ENCODE measurements around the gene FOSL2.

FOSL2 gene

DNA sequence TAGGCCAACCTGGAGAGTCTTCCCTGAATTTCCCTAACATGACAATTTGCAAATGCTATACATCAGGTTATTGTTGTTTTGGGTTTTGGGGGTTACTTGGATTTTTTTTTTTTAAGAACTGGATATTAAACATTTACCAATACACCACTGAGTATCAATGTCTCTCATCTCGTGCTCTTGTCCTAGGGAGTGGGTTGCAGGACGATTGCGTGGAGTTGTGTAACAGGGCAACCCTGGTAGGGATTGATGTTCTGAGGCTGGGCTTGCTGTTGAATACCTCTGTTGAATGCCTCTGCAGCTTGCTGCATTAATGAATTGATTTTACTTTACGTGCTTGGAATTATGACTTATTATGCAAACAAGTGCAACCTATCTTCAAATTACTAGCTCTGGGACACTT, 18.8 kb upstream of the FOSL2 start:
- Histone ChIP-seq H3K27me3 (ENCODE audit: insufficient read depth, low read length) (peaks cover 3% of the 10 kb centered on the region; the same call in 1 of the 2 replicates), H3K79me2 (ENCODE audit: insufficient read depth, low read length) (no peaks in the 10 kb centered on the region), H3K4me2 (ENCODE audit: low read length) (no peak overlapping the region), H2AFZ (ENCODE audit: low read length) (no peak overlapping the region), H3F3A (ENCODE audit: insufficient read depth, low read length) (no peaks in the 10 kb centered on the region), H3K9me3 (ENCODE audit: low read length) (no peaks in the 10 kb centered on the region), H3K36me3 (ENCODE audit: insufficient read depth, low read length) (no peaks in the 10 kb centered on the region), H3K9me2 (ENCODE audit: low read depth, low read length) (no peaks in the 10 kb centered on the region), H3K4me3 (ENCODE audit: low read depth, low read length, poor library complexity, severe bottlenecking) (no peak overlapping the region), H4K20me1 (ENCODE audit: insufficient read depth, low read length) (peaks cover 2% of the 10 kb centered on the region; the same call in 1 of the 2 replicates), H3K27ac (ENCODE audit: low read depth, low read length, poor library complexity, severe bottlenecking) (no peak overlapping the region), H3K4me1 (ENCODE audit: insufficient read depth, low read length, severe bottlenecking) (no peaks in the 10 kb centered on the region), H3K9ac (ENCODE audit: low read length) (no peak overlapping the region)
- TF ChIP-seq EZH2 (IDR thresholded peaks at IDR 0.05; ENCODE audit: borderline replicate concordance, low read length) = no peak
- TF ChIP-seq, protein P1, sequence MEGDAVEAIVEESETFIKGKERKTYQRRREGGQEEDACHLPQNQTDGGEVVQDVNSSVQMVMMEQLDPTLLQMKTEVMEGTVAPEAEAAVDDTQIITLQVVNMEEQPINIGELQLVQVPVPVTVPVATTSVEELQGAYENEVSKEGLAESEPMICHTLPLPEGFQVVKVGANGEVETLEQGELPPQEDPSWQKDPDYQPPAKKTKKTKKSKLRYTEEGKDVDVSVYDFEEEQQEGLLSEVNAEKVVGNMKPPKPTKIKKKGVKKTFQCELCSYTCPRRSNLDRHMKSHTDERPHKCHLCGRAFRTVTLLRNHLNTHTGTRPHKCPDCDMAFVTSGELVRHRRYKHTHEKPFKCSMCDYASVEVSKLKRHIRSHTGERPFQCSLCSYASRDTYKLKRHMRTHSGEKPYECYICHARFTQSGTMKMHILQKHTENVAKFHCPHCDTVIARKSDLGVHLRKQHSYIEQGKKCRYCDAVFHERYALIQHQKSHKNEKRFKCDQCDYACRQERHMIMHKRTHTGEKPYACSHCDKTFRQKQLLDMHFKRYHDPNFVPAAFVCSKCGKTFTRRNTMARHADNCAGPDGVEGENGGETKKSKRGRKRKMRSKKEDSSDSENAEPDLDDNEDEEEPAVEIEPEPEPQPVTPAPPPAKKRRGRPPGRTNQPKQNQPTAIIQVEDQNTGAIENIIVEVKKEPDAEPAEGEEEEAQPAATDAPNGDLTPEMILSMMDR (IDR thresholded peaks at IDR 0.05; ENCODE audit: low read length) = no peak

DNA sequence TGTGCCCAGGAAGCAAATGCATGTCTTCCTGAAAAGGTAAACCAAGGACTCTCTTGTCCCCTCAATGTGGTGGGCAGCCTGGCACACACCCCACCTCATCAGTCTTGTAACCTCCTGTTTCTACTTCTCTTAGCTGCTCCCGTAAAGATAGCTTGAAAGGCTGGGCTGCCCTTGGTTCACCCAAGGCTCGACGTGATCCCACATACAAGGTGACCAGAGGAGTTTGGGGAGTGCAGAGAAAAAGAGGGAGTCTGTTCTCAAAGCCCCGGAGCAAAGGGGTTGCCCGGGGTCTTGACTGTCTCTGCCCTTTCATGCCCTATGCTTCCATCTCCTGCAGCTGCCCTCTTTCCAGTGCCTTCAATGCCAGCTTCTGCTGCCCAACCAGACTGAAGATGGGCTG, 18.3 kb upstream of the FOSL2 start:
- TF ChIP-seq, protein P1 (IDR thresholded peaks at IDR 0.05; ENCODE audit: low read length) = no peak
- TF ChIP-seq EZH2 (IDR thresholded peaks at IDR 0.05; ENCODE audit: borderline replicate concordance, low read length) = no peak
- Histone ChIP-seq H3K4me3 (ENCODE audit: low read depth, low read length, poor library complexity, severe bottlenecking) (no peak overlapping the region), H3K4me1 (ENCODE audit: insufficient read depth, low read length, severe bottlenecking) (no peaks in the 10 kb centered on the region), H3K79me2 (ENCODE audit: insufficient read depth, low read length) (no peaks in the 10 kb centered on the region), H3F3A (ENCODE audit: insufficient read depth, low read length) (no peaks in the 10 kb centered on the region), H2AFZ (ENCODE audit: low read length) (no peak overlapping the region), H3K9me3 (ENCODE audit: low read length) (no peaks in the 10 kb centered on the region), H3K27me3 (ENCODE audit: insufficient read depth, low read length) (peaks cover 1% of the 10 kb centered on the region; the same call in 1 of the 2 replicates), H3K9me2 (ENCODE audit: low read depth, low read length) (no peaks in the 10 kb centered on the region), H3K9ac (ENCODE audit: low read length) (no peak overlapping the region), H3K4me2 (ENCODE audit: low read length) (no peak overlapping the region), H3K36me3 (ENCODE audit: insufficient read depth, low read length) (no peaks in the 10 kb centered on the region), H3K27ac (ENCODE audit: low read depth, low read length, poor library complexity, severe bottlenecking) (no peak overlapping the region), H4K20me1 (ENCODE audit: insufficient read depth, low read length) (peaks cover 2% of the 10 kb centered on the region; the same call in 1 of the 2 replicates)

DNA sequence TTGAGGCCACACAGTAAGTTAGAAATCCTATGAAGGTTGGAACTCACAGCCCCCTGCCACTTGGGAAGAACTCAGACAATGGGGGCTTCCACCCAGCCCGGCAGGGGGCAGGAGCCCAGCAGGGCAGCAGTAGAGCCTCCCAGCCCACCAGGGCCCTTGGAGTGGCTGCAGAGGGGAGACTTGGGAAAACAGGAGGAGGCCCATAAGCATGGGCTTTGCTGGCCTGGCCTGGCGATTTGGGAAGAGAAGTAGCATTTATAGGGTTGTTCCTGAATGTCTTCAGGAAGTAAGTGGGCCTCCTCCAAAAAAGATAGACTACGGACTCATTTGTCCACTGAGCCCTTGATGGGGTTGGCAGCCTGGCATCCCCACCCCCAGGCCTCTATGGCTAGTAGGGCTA, 17.4 kb upstream of the FOSL2 start:
- Histone ChIP-seq H3K4me1 (ENCODE audit: insufficient read depth, low read length, severe bottlenecking) (no peaks in the 10 kb centered on the region), H3K4me3 (ENCODE audit: low read depth, low read length, poor library complexity, severe bottlenecking) (no peak overlapping the region), H3K4me2 (ENCODE audit: low read length) (no peak overlapping the region), H4K20me1 (ENCODE audit: insufficient read depth, low read length) (peaks cover 2% of the 10 kb centered on the region; the same call in 1 of the 2 replicates), H3K36me3 (ENCODE audit: insufficient read depth, low read length) (no peaks in the 10 kb centered on the region), H3K9me3 (ENCODE audit: low read length) (no peaks in the 10 kb centered on the region), H3K27ac (ENCODE audit: low read depth, low read length, poor library complexity, severe bottlenecking) (no peak overlapping the region), H3K79me2 (ENCODE audit: insufficient read depth, low read length) (no peaks in the 10 kb centered on the region), H3K9ac (ENCODE audit: low read length) (no peak overlapping the region), H3K9me2 (ENCODE audit: low read depth, low read length) (no peaks in the 10 kb centered on the region), H3F3A (ENCODE audit: insufficient read depth, low read length) (no peaks in the 10 kb centered on the region), H3K27me3 (ENCODE audit: insufficient read depth, low read length) (no peaks in the 10 kb centered on the region; the same call in 1 of the 2 replicates), H2AFZ (ENCODE audit: low read length) (no peak overlapping the region)
- TF ChIP-seq EZH2 (IDR thresholded peaks at IDR 0.05; ENCODE audit: borderline replicate concordance, low read length) = no peak
- TF ChIP-seq, protein P1 (IDR thresholded peaks at IDR 0.05; ENCODE audit: low read length) = no peak
